Stimulated activated CD4-positive, alpha-beta T cell treated with anti-CD3 and anti-CD28 coated beads, Interleukin-12 subunit alpha, Interleukin-12 subunit beta, amount 100 ng/mL, for 24 hours (primary cell): ENCODE results near the gene TMEM82.

Experiments
- DNase-seq, 2 experiments: peaks; one replicate each; pipeline ENCODE4 v3.0.0-alpha.2; 2020; ENCODE audit warnings: low read depth in 2 of 2

TMEM82 gene

GRCh38 chr1:15785683-15786082 is 43.4 kb downstream of the TMEM82 start:
- DNase-seq, result no peak

GRCh38 chr1:15786581-15786980 is 44.3 kb downstream of the TMEM82 start:
- no peak for DNase-seq

- DNase-seq, result no peak
Observed at GRCh38 chr1:15788624-15789301, 46.5 kb downstream of the TMEM82 start.

GRCh38 chr1:15796086-15796462 is 53.8 kb downstream of the TMEM82 start:
- DNase-seq, result no peak
